HG02840 (cell line): Measurements from ENCODE around the gene DNAJC16.

Experiments used
- ATAC-seq: cut with Tn5 transposase; IDR thresholded peaks from one replicate; pipeline ENCODE4 v1.9.1; 2021; ENCODE audit warnings: mild to moderate bottlenecking, moderate library complexity, moderate number of reproducible peaks; ENCODE audit not compliant: unreplicated experiment, low FRiP score

Gene DNAJC16

DNA sequence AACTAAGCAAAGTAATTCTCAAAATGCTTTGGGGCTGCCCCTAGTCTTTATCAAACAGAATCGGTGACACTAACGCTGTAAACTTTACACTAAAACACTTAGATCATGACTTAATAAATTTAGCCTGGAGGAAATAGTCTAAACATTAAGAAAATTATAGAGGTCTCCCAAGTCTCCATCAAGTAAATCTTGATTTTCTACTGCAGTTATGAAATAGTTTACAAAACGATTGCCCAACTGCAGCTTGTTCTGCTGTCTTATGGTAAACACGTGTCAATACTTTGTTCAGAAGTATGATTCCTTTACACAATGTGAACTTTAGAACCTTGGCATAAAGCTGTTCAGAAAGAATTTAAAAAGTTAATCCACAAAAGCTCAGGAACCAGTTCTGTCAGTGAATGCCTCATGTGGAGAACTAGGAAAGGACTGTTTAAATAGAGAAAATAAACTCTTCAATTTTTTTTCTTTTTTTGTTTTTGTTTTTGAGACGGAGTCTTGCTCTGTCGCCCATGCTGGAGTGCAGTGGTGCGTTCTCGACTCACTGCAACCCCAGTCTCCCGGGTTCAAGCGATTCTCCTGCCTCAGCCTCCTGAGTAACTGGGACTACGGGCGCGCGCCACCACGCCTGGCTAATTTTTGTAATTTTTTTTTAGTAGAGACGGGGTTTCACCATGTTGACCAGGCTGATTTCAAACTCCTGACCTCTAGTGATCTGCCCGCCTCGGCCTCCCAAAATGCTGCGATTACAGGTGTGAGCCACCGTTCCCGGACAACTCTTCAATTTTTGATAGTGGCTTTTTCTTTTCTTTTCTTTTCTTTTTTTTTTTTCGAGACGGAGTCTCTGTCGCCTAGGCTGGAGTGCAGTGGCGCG is 92.2 kb downstream of the DNAJC16 start:
- no peak for ATAC-seq

- no peak for ATAC-seq
Observed at GRCh38 chr1:15620155-15620545, 93.5 kb downstream of the DNAJC16 start.

DNA sequence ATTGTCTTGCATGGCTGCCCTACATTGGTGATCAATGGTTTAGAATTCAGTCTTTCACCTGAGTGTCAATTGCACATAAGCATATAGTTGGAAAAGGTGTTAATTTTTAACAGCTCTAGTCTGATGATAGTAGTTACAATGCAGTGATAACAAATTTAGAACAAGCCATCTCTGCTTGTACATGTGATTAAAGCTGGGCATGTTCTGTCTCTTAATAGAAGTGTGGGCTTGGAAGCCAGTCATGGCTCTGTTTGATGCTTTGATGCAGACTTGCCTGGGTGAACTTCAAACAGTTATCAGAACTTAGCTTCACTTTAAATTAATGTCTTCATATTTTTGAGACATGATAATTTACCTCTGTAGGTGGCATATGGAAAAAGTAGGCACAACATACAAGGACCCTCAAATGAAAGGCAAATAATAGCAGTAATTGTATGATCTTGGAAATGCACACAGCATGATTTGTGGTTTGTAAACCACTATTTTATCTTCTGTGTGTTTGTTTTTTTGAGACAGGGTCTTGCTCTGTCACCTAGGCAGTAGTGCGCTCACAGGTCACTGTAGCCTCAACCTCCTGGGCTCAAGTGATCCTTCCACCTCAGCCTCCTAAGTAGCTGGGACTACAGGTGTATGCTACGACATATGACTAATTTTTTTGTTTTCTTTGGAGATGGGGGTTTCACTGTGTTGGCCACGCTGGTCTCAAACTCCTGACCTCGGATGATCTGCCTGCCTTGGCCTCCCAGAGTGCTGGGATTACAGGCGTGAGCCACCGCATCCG is 94.4 kb downstream of the DNAJC16 start:
- ATAC-seq, result no peak

- ATAC-seq, result no peak
Observed at GRCh38 chr1:15621975-15622374, 95.3 kb downstream of the DNAJC16 start.

DNA sequence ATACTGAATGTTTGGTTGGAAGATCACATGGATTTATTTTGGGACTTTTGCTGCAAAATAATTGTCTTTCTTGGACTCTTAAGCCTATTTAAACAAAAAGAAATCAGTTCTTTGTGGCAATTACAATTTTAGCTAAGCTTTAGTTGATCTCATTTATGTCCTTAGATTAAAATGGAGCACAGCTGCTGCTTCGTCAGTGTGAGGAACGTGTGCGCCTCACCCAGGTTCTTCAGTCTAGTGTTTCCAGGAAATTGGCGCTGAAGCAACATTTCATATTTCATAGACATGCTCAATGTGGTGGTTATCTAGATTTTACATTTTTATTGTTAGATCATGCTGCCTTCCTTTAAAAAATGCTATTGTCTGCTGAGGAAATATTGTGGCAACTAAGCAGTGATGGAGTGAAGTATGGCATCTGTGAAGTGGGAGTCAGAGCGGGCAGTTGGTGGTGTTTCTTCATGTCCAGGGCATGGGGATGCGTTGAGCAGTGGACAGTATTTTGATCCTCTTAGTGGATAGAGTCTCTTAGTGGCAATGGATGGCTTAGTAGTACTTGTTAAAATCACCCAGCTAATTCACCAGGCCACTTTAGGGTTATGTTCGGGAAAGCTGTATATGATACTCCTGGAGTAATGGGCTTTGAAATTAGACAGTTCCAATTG is 96.2 kb downstream of the DNAJC16 start:
- no peak for ATAC-seq

- no peak for ATAC-seq
Observed at GRCh38 chr1:15623435-15623834, 96.8 kb downstream of the DNAJC16 start.

DNA sequence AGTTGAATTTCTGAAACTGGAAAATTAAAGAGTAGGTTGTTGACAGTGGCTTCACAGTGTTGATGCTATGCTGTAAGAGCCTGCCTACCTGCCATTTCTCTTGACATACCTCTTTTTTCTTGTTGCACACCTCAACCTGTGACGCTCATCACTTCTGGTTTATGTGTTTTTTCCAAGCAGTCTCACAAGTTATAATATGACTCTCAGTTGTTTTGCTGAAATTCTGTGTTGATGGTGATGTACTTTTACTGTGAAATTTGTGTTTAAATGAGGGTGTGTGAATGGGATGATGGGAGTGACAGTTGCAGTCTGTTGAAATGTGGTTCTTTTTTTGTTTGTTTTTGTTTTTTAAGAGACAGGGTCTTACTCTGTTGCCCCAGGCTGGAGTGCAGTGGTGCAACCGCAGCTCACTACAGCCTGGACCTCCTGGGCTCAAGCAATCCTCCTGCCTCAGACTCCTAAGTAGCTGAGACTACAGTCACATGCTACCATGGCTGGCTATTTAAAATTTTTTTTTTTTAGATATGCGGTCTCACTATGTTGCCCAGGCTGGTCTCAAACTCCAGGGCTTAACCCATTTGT is 97.6 kb downstream of the DNAJC16 start:
- ATAC-seq, result no peak

- ATAC-seq, result no peak
Observed at GRCh38 chr1:15625056-15625917, 98.6 kb downstream of the DNAJC16 start.
